Fibroblast of the aortic adventitia (primary cell): ENCODE measurements around the gene CATSPER4. TPM values are rescaled to one million over a fixed set of nuclear protein-coding genes. Genes with fewer than 3 reads are reported as not detected.
"Not testable (repeated sequence)": the region's sequence is repeated elsewhere in the genome, so short reads cannot be mapped to it uniquely, and the experiment has no call there.

Source experiments
- DNase-seq: peaks from one replicate; pipeline ENCODE4 v3.0.0-alpha.2; 2010; ENCODE audit warnings: low read depth
- H3K4me3 ChIP-seq: 2 replicates; pipeline ENCODE4 v1.5.1; 2011; ENCODE audit warnings: low read depth, mild to moderate bottlenecking, control low read depth, low read length, moderate library complexity
- CTCF ChIP-seq: IDR thresholded peaks from 2 replicates; pipeline ENCODE4 v1.5.1; 2011; ENCODE audit warnings: mild to moderate bottlenecking, low read length, control low read depth, inconsistent platforms; ENCODE audit not compliant: insufficient read depth
- total RNA-seq: library from RNA; depleted of rRNA; stranded (reverse); fragments of >200 nt; gene quantifications from 2 replicates; pipeline ENCODE4 v1.2.3, GENCODE V29; 2012; ENCODE audit warnings: low replicate concordance

CATSPER4 gene
- total RNA-seq, 1 donor: not detected

GRCh38 chr1:26225033-26225831 lies 34.8 kb downstream of the CATSPER4 start:
- peak; percentile 8 for DNase-seq
- H3K4me3 ChIP-seq: peak overlapping the region; percentile 48
- no peak for TF ChIP-seq CTCF

GRCh38 chr1:26230682-26231081 lies 40.3 kb downstream of the CATSPER4 start:
- not testable (repeated sequence) for H3K4me3 ChIP-seq, DNase-seq

- DNase-seq: peak; percentile 96
- TF ChIP-seq CTCF: peak; percentile 92
- H3K4me3 ChIP-seq: peak within 1 kb of the TSS; percentile 96
Measured at GRCh38 chr1:26233903-26234643, 43.7 kb downstream of the CATSPER4 start, which contains the start of gene CEP85. CEP85 (plus strand) TSS chr1:26234200; CDS start chr1:26239784, 5,584 bp downstream.

- H3K4me3 ChIP-seq: peak overlapping the region; percentile 96
- DNase-seq: peak; percentile 28
- TF ChIP-seq CTCF: no peak
Measured at GRCh38 chr1:26234644-26235370, 44.4 kb downstream of the CATSPER4 start.

GRCh38 chr1:26237230-26237966 lies 47.0 kb downstream of the CATSPER4 start:
- no peak for TF ChIP-seq CTCF
- H3K4me3 ChIP-seq: no peak overlapping the region
- DNase-seq: peak; percentile 50

GRCh38 chr1:26239936-26240335 lies 49.5 kb downstream of the CATSPER4 start:
- no peak for TF ChIP-seq CTCF
- peak; percentile 76 for DNase-seq
- no peak overlapping the region for H3K4me3 ChIP-seq

Other genes with a start within 250 kb of the CATSPER4 start
- gene PAFAH2, start 192.5 kb upstream of the CATSPER4 start, total RNA-seq: 8.7 and 9.8 TPM in 2 replicates
- 0.18 and 0.74 TPM in 2 replicates for gene EXTL1, start 168.8 kb upstream of the CATSPER4 start, total RNA-seq
- not detected in 2 replicates for gene SLC30A2, start 144.5 kb upstream of the CATSPER4 start, total RNA-seq
- 0.09 and 1.5 TPM in 2 replicates for gene TRIM63, start 123.0 kb upstream of the CATSPER4 start, total RNA-seq
- gene PDIK1L, start 78.8 kb upstream of the CATSPER4 start, total RNA-seq: 5.5 and 10.1 TPM in 2 replicates
- not detected in 2 replicates for gene FAM110D, start 31.5 kb upstream of the CATSPER4 start, total RNA-seq
- not detected in 2 replicates for gene C1orf232, start 21.6 kb upstream of the CATSPER4 start, total RNA-seq
- 19.4 and 42.4 TPM in 2 replicates for gene ZNF593, start 20.7 kb upstream of the CATSPER4 start, total RNA-seq
- gene ZNF593OS, start 18.8 kb upstream of the CATSPER4 start, total RNA-seq: not detected in 2 replicates
- 0.27 TPM in 1 of 2 replicates, not detected in the other for gene CNKSR1, start 13.1 kb upstream of the CATSPER4 start, total RNA-seq
- gene CEP85, start 43.6 kb downstream of the CATSPER4 start, total RNA-seq: 5.6 and 12.9 TPM in 2 replicates
- 18.1 and 114 TPM in 2 replicates for gene SH3BGRL3, start 89.5 kb downstream of the CATSPER4 start, total RNA-seq
- 5.2 and 8.9 TPM in 2 replicates for gene UBXN11, start 116.0 kb downstream of the CATSPER4 start, total RNA-seq
- not detected in 2 replicates for gene CD52, start 127.4 kb downstream of the CATSPER4 start, total RNA-seq
- gene CRYBG2, start 163.5 kb downstream of the CATSPER4 start, total RNA-seq: not detected in 2 replicates
- not detected in 2 replicates for gene ZNF683, start 182.1 kb downstream of the CATSPER4 start, total RNA-seq
- gene LIN28A, start 220.2 kb downstream of the CATSPER4 start, total RNA-seq: not detected in 2 replicates
- 46.0 and 55.7 TPM in 2 replicates for gene DHDDS, start 241.7 kb downstream of the CATSPER4 start, total RNA-seq